ENCODE measurements around the gene ICE2. TPM values are rescaled to one million over a fixed set of nuclear protein-coding genes. Genes with fewer than 3 reads are reported as not detected.

The ICE2 gene
- total and polyA plus RNA-seq, 2 of the 4 experiments (the other 2 are of a cell fraction): 14.7 to 21.1 TPM

DNA sequence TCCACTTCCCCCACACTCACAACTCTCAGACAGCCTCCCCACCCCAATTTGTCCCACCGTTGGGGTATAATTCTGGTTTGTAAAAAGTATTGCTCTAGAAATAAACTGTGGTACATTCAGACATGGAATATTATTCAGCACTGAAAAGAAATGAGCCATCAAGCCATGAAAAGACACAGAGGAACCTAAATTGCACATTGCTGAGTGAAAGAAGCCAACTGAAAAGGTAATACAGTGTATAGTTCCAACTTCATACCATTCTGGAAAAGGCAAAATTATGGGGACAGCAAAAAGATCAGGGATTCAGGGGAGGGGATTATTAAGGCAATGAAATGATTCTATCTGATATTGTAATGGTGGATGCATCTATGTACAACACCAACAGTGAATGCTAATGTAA, 91.6 kb downstream of the ICE2 start:
- Histone ChIP-seq H3K27ac (ENCODE audit: insufficient read depth, low read length) (peak overlapping the region; percentile 7; the same call in 1 of the 2 replicates), H2BK5ac (ENCODE audit: low read depth, low read length, poor library complexity, severe bottlenecking) (peak overlapping the region; percentile 38), H3K56ac (ENCODE audit: extremely low read depth, insufficient read depth, low read length) (no peak overlapping the region), H3K4me2 (ENCODE audit: low read depth, low read length) (no peak overlapping the region), H3K18ac (ENCODE audit: low read depth, low read length) (no peak overlapping the region), H3K9ac (ENCODE audit: low read depth, low read length) (no peak overlapping the region), H4K91ac (ENCODE audit: insufficient read depth, low read depth, low read length) (no peak overlapping the region), H3K27me3 (ENCODE audit: control insufficient read depth, insufficient read depth, low read length) (no peaks in the 10 kb centered on the region), H2BK20ac (ENCODE audit: low read depth, low read length) (no peak overlapping the region), H4K8ac (ENCODE audit: low read depth in 2 of 2, low read length in 2 of 2) (no peak overlapping the region), H3K9me1 (ENCODE audit: insufficient read depth, low read length) (peaks cover 32% of the 10 kb centered on the region), H4K5ac (ENCODE audit: low read depth, low read length) (no peak overlapping the region), H2BK120ac (ENCODE audit: low read depth, low read length) (no peak overlapping the region), H3K36me3 (ENCODE audit: control insufficient read depth, insufficient read depth, low read length) (peaks cover 21% of the 10 kb centered on the region), H4K20me1 (ENCODE audit: insufficient read depth, low read length) (peaks cover 98% of the 10 kb centered on the region), H3K4me1 (ENCODE audit: control insufficient read depth, insufficient read depth, low read length) (peaks cover 28% of the 10 kb centered on the region), H3K4me3 (ENCODE audit: insufficient read depth, low read depth, low read length) (no peak overlapping the region), H3K14ac (replicated peaks; ENCODE audit: low read depth, low read length) (no peak overlapping the region), H2BK15ac (ENCODE audit: low read depth, low read length) (no peak overlapping the region), H2AK9ac (replicated peaks; ENCODE audit: low read depth, low read length, poor library complexity) (no peak overlapping the region), H3K23ac (ENCODE audit: low read depth, low read length) (peak overlapping the region; percentile 29; the same call in 1 of the 2 replicates), H3K79me1 (ENCODE audit: low read depth in 1 of 2, low read length in 2 of 2) (peaks cover 6 to 53% of the 10 kb centered on the region in 2 experiments; a peak in 2 of 4 replicates), H3K4ac (ENCODE audit: low read depth, low read length) (no peak overlapping the region), H3K9me3 (ENCODE audit: control insufficient read depth, insufficient read depth, low read length) (no peaks in the 10 kb centered on the region), H2AK5ac (ENCODE audit: low read depth, low read length) (no peak overlapping the region), H2AFZ (replicated peaks; ENCODE audit: low read length, poor library complexity) (no peak overlapping the region)
- POLR2A ChIA-PET (ENCODE audit: unreplicated experiment): interaction anchor here (0.6 kb wide), 1 partner anchor 55 kb away, joined by 8 read pairs; no protein-coding TSS in a partner anchor
- WGBS, 2 experiments (ENCODE audit: extremely low coverage in 2 of 2, insufficient read length in 1 of 2): no CpG with 5 or more reads among the region's 1 CpG
- BruUV-seq (replicated peaks): no TSS peak
- CTCF ChIA-PET: interaction anchor here (1.1 kb wide), 1 partner anchor 56 kb away, joined by 3 read pairs; no protein-coding TSS in a partner anchor
- ATAC-seq (ENCODE audit: low read depth): no peak
- intact Hi-C loops (cut with micrococcal nuclease): no loop called here
- no peak for TF ChIP-seq SMC3 (IDR thresholded peaks at IDR 0.05; ENCODE audit: low read depth, low read length)
- TF ChIP-seq NFE2L2 (IDR thresholded peaks at IDR 0.05; ENCODE audit: low read depth, low read length): no peak
- TF ChIP-seq MAFK (IDR thresholded peaks at IDR 0.05; ENCODE audit: low read depth, low read length): no peak
- TF ChIP-seq RFX5 (IDR thresholded peaks at IDR 0.05; ENCODE audit: low read depth, low read length): no peak
- TF ChIP-seq, protein P1, sequence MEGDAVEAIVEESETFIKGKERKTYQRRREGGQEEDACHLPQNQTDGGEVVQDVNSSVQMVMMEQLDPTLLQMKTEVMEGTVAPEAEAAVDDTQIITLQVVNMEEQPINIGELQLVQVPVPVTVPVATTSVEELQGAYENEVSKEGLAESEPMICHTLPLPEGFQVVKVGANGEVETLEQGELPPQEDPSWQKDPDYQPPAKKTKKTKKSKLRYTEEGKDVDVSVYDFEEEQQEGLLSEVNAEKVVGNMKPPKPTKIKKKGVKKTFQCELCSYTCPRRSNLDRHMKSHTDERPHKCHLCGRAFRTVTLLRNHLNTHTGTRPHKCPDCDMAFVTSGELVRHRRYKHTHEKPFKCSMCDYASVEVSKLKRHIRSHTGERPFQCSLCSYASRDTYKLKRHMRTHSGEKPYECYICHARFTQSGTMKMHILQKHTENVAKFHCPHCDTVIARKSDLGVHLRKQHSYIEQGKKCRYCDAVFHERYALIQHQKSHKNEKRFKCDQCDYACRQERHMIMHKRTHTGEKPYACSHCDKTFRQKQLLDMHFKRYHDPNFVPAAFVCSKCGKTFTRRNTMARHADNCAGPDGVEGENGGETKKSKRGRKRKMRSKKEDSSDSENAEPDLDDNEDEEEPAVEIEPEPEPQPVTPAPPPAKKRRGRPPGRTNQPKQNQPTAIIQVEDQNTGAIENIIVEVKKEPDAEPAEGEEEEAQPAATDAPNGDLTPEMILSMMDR (conservative IDR thresholded peaks at IDR 0.05; ENCODE audit: low read depth, low read length): no peak
- TF ChIP-seq MXI1 (IDR thresholded peaks at IDR 0.05; ENCODE audit: borderline replicate concordance, low read depth, low read length): no peak
- no peak for TF ChIP-seq CEBPB (IDR thresholded peaks at IDR 0.05; ENCODE audit: low read depth, low read length)
- TF ChIP-seq FOS (IDR thresholded peaks at IDR 0.05; ENCODE audit: low read depth, low read length): no peak
- TF ChIP-seq RCOR1 (IDR thresholded peaks at IDR 0.05; ENCODE audit: insufficient replicate concordance, low read length): no peak
- TF ChIP-seq BHLHE40 (IDR thresholded peaks at IDR 0.05; ENCODE audit: low read depth, low read length): no peak
- TF ChIP-seq RAD21 (IDR thresholded peaks at IDR 0.05; ENCODE audit: low read length): no peak
- TF ChIP-seq, protein P2, sequence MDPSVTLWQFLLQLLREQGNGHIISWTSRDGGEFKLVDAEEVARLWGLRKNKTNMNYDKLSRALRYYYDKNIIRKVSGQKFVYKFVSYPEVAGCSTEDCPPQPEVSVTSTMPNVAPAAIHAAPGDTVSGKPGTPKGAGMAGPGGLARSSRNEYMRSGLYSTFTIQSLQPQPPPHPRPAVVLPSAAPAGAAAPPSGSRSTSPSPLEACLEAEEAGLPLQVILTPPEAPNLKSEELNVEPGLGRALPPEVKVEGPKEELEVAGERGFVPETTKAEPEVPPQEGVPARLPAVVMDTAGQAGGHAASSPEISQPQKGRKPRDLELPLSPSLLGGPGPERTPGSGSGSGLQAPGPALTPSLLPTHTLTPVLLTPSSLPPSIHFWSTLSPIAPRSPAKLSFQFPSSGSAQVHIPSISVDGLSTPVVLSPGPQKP (IDR thresholded peaks at IDR 0.05; ENCODE audit: borderline replicate concordance, low read depth, low read length): no peak
- DNase-seq: no peak
- dilution Hi-C loops (cut with HindIII; ENCODE audit: low sequenced_read_pairs, unreplicated experiment): no loop called here
- in situ Hi-C loops (cut with MboI; ENCODE audit: low sequenced_read_pairs): no loop called here

Data from IMR-90 (cell line).